WTC11 (cell line): ENCODE results near the gene TRIM58. TPM values are rescaled to one million over a fixed set of nuclear protein-coding genes. Genes with fewer than 3 reads are reported as not detected.

Experiments used
- ATAC-seq: fragments of 200-7000 bp; cut with Tn5 transposase; 2 replicates; pipeline ENCODE4 v1.10.0; 2021; ENCODE audit warnings: mild to moderate bottlenecking, moderate library complexity
- CTCF ChIA-PET: fragments of 300-600 bp; sonication (Branson Sonifier 250); formaldehyde crosslinking; loops from one replicate; lab custom pipeline; 2021; ENCODE audit warnings: antibody characterized with exemption; lab: Charles Lee
- POLR2A ChIA-PET: fragments of 350-600 bp; sonication (Branson Sonifier 250); formaldehyde crosslinking; loops from one replicate; lab custom pipeline; 2021; ENCODE audit warnings: antibody characterized with exemption; lab: Charles Lee
- DNase-seq: peaks from one replicate; pipeline ENCODE4 v3.0.0; 2021; ENCODE audit warnings: low spot score
- H3K27ac Mint-ChIP-seq: 2 replicates; pipeline ENCODE4 v1.8.0; 2021; ENCODE audit warnings: mixed read lengths
- H3K27me3 Mint-ChIP-seq: 2 replicates; pipeline ENCODE4 v1.8.0; 2021; ENCODE audit warnings: low read depth, mild to moderate bottlenecking, moderate library complexity, mixed read lengths
- H3K36me3 Mint-ChIP-seq: 2 replicates; pipeline ENCODE4 v1.8.0; 2021; ENCODE audit warnings: mixed read lengths
- H3K4me1 Mint-ChIP-seq: 2 replicates; pipeline ENCODE4 v1.8.0; 2022; ENCODE audit warnings: mixed read lengths
- H3K4me3 Mint-ChIP-seq: 2 replicates; pipeline ENCODE4 v1.8.0; 2021; ENCODE audit warnings: mild to moderate bottlenecking, moderate library complexity, mixed read lengths
- H3K9me3 Mint-ChIP-seq: 2 replicates; pipeline ENCODE4 v1.8.0; 2021; ENCODE audit warnings: mixed read lengths
- ATF1 ChIP-seq: sonication (generic); formaldehyde crosslinking; IDR thresholded peaks from 2 replicates; pipeline ENCODE4 v1.8.1; 2023; ENCODE audit warnings: mild to moderate bottlenecking, moderate library complexity, missing genetic modification reagents
- CREB1 ChIP-seq: sonication (generic); formaldehyde crosslinking; IDR thresholded peaks from 2 replicates; pipeline ENCODE4 v1.8.0; 2023; ENCODE audit warnings: mild to moderate bottlenecking, missing genetic modification reagents
- ESRRA ChIP-seq: sonication (generic); formaldehyde crosslinking; IDR thresholded peaks from 2 replicates; pipeline ENCODE4 v1.8.1; 2022; ENCODE audit warnings: mild to moderate bottlenecking, missing genetic modification reagents, borderline replicate concordance
- GABPB1 ChIP-seq: sonication (generic); formaldehyde crosslinking; IDR thresholded peaks from 2 replicates; pipeline ENCODE4 v1.8.1; 2023; ENCODE audit warnings: mild to moderate bottlenecking, missing genetic modification reagents
- HMGA2 ChIP-seq: fragments of 250-450 bp; sonication (Bioruptor Pico); IDR thresholded peaks from 2 replicates; pipeline ENCODE4 v1.4.0; 2021; ENCODE audit warnings: mild to moderate bottlenecking, moderate library complexity
- IRF2 ChIP-seq: sonication (generic); formaldehyde crosslinking; IDR thresholded peaks from 2 replicates; pipeline ENCODE4 v1.8.0; 2022; ENCODE audit warnings: low read depth, missing genetic modification reagents, borderline replicate concordance
- JAZF1 ChIP-seq: fragments of 250-450 bp; sonication (Bioruptor Pico); IDR thresholded peaks from 2 replicates; pipeline ENCODE4 v1.9.0; 2021; ENCODE audit warnings: moderate library complexity, mild to moderate bottlenecking, inconsistent platforms
- NFATC4 ChIP-seq: fragments of 250-450 bp; sonication (Bioruptor Pico); IDR thresholded peaks from 2 replicates; pipeline ENCODE4 v1.9.0; 2021; ENCODE audit warnings: mild to moderate bottlenecking
- NFE2L1 ChIP-seq: sonication (generic); formaldehyde crosslinking; IDR thresholded peaks from 2 replicates; pipeline ENCODE4 v1.8.1; 2023; ENCODE audit warnings: missing genetic modification reagents
- RORB ChIP-seq: fragments of 250-450 bp; sonication (Bioruptor Pico); IDR thresholded peaks from 2 replicates; pipeline ENCODE4 v1.9.0; 2021; ENCODE audit warnings: mild to moderate bottlenecking
- SMAD4 ChIP-seq: sonication (generic); formaldehyde crosslinking; IDR thresholded peaks from 2 replicates; pipeline ENCODE4 v1.8.0; 2022; ENCODE audit warnings: mild to moderate bottlenecking, missing genetic modification reagents
- ZNF219 ChIP-seq: sonication (generic); formaldehyde crosslinking; IDR thresholded peaks from 2 replicates; pipeline ENCODE4 v1.8.0; 2023; ENCODE audit warnings: missing genetic modification reagents, mild to moderate bottlenecking, borderline replicate concordance
- total RNA-seq: library from RNA; stranded (reverse); gene quantifications from 3 replicates; pipeline ENCODE4 v1.2.3, GENCODE V29; 2021
- TF ChIP-seq, protein P1 (sequence below): sonication (generic); formaldehyde crosslinking; IDR thresholded peaks from 2 replicates; pipeline ENCODE4 v1.8.0; 2022; ENCODE audit warnings: mild to moderate bottlenecking, missing genetic modification reagents
- TF ChIP-seq, protein P2 (sequence below): fragments of 250-450 bp; sonication (Bioruptor Pico); IDR thresholded peaks from 2 replicates; pipeline ENCODE4 v1.9.0; 2021; ENCODE audit warnings: mild to moderate bottlenecking
- TF ChIP-seq, protein P3 (sequence below): fragments of 250-450 bp; sonication (Bioruptor Pico); IDR thresholded peaks from 2 replicates; pipeline ENCODE4 v1.9.0; 2021; ENCODE audit warnings: mild to moderate bottlenecking
- TF ChIP-seq, protein P4 (sequence below): sonication (generic); formaldehyde crosslinking; IDR thresholded peaks from 2 replicates; pipeline ENCODE4 v1.8.1; 2023; ENCODE audit warnings: mild to moderate bottlenecking, moderate library complexity, missing genetic modification reagents
- TF ChIP-seq, protein P5 (sequence below): sonication (generic); formaldehyde crosslinking; IDR thresholded peaks from 2 replicates; pipeline ENCODE4 v1.8.0; 2022; ENCODE audit warnings: mild to moderate bottlenecking, missing genetic modification reagents
- TF ChIP-seq, protein P6 (sequence below): fragments of 250-450 bp; sonication (Bioruptor Pico); IDR thresholded peaks from 2 replicates; pipeline ENCODE4 v1.9.0; 2021; ENCODE audit warnings: mild to moderate bottlenecking, borderline replicate concordance
- TF ChIP-seq, protein P7 (sequence below): sonication (generic); formaldehyde crosslinking; IDR thresholded peaks from 2 replicates; pipeline ENCODE4 v1.8.1; 2023; ENCODE audit warnings: mild to moderate bottlenecking, missing genetic modification reagents

Gene TRIM58
- total RNA-seq, 1 experiment from 2014 or later: 1.0 TPM

DNA sequence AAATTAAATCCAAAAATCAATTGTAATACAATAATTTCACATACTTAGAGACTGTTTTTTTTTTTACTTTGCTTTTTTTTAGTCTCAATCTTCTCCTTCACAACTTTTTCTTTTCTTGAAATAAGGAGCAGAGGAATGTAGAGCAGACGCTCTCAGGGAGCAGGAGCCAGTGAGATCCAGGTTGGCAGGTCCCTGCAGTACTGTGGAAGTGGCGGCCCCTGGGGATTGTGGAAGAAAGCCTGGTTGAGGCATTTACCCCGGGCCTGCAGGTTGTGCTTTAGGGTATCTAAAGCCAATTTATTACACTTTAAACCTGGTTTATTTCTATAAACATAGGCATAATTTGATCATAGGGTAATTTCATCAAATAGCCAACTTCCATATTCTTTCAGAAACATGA is 67.0 kb downstream of the TRIM58 start:
- no peak overlapping the region for H3K27ac Mint-ChIP-seq
- POLR2A ChIA-PET: no interaction called here
- peaks cover 5% of the 10 kb centered on the region for H3K27me3 Mint-ChIP-seq
- H3K4me1 Mint-ChIP-seq: 0 out of 2 replicates have a peak, but pooled peaks cover 3% of the 10 kb centered on the region
- peak; percentile 73 for ATAC-seq
- CTCF ChIA-PET: no interaction called here
- peaks cover 48% of the 10 kb centered on the region for H3K9me3 Mint-ChIP-seq
- DNase-seq: peak; percentile 21
- TF ChIP-seq NFE2L1 (CRISPR knock-in tag): no peak
- TF ChIP-seq IRF2 (CRISPR knock-in tag): no peak
- no peak for TF ChIP-seq CREB1 (CRISPR knock-in tag)
- no peak for TF ChIP-seq ESRRA (CRISPR knock-in tag)
- TF ChIP-seq, protein P1, sequence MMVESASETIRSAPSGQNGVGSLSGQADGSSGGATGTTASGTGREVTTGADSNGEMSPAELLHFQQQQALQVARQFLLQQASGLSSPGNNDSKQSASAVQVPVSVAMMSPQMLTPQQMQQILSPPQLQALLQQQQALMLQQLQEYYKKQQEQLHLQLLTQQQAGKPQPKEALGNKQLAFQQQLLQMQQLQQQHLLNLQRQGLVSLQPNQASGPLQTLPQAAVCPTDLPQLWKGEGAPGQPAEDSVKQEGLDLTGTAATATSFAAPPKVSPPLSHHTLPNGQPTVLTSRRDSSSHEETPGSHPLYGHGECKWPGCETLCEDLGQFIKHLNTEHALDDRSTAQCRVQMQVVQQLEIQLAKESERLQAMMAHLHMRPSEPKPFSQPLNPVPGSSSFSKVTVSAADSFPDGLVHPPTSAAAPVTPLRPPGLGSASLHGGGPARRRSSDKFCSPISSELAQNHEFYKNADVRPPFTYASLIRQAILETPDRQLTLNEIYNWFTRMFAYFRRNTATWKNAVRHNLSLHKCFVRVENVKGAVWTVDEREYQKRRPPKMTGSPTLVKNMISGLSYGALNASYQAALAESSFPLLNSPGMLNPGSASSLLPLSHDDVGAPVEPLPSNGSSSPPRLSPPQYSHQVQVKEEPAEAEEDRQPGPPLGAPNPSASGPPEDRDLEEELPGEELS (CRISPR knock-in tag): no peak
- TF ChIP-seq, protein P2, sequence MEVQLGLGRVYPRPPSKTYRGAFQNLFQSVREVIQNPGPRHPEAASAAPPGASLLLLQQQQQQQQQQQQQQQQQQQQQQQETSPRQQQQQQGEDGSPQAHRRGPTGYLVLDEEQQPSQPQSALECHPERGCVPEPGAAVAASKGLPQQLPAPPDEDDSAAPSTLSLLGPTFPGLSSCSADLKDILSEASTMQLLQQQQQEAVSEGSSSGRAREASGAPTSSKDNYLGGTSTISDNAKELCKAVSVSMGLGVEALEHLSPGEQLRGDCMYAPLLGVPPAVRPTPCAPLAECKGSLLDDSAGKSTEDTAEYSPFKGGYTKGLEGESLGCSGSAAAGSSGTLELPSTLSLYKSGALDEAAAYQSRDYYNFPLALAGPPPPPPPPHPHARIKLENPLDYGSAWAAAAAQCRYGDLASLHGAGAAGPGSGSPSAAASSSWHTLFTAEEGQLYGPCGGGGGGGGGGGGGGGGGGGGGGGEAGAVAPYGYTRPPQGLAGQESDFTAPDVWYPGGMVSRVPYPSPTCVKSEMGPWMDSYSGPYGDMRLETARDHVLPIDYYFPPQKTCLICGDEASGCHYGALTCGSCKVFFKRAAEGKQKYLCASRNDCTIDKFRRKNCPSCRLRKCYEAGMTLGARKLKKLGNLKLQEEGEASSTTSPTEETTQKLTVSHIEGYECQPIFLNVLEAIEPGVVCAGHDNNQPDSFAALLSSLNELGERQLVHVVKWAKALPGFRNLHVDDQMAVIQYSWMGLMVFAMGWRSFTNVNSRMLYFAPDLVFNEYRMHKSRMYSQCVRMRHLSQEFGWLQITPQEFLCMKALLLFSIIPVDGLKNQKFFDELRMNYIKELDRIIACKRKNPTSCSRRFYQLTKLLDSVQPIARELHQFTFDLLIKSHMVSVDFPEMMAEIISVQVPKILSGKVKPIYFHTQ (CRISPR knock-in tag): no peak
- no peak overlapping the region for H3K4me3 Mint-ChIP-seq
- peaks cover 16% of the 10 kb centered on the region for H3K36me3 Mint-ChIP-seq

DNA sequence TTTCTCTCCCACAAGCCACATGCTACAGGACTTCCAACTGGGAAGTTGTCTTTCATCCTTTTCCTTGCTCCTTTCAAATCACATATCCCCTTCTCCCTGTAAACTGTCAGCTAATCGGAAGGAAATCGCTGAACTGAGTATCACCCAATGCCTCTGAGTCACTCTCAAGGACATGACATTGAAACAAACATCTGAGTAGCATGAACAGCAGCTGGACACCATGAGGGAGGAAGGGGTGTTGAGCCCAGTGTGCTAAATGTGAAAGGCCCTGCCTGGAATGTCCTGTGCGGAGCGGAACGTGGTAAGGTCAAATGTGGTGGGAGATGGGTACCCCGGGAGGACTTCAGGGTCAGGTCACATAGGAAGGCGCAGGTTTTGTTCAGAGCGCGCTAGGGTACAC is 67.9 kb downstream of the TRIM58 start, which contains the start of gene OR2AJ1:
OR2AJ1 (plus strand) TSS at position 22 of the 400 bp plus-strand sequence. CDS start 8,880 bp downstream, outside the sequence.
- Mint-ChIP-seq H3K27ac (no peak within 1 kb of the TSS), H3K4me3 (no peak within 1 kb of the TSS), H3K9me3 (peaks cover 43% of the 10 kb centered on the region), H3K4me1 (0 out of 2 replicates have a peak, but pooled peaks cover 3% of the 10 kb centered on the region), H3K36me3 (peaks cover 16% of the 10 kb centered on the region), H3K27me3 (peaks cover 5% of the 10 kb centered on the region)
- ATAC-seq (no peak), DNase-seq (no peak)
- POLR2A ChIA-PET: no interaction called here
- CTCF ChIA-PET: no interaction called here
- TF ChIP-seq, protein P3, sequence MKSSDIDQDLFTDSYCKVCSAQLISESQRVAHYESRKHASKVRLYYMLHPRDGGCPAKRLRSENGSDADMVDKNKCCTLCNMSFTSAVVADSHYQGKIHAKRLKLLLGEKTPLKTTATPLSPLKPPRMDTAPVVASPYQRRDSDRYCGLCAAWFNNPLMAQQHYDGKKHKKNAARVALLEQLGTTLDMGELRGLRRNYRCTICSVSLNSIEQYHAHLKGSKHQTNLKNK (CRISPR knock-in tag): no peak
- TF ChIP-seq SMAD4 (CRISPR knock-in tag) (no peak), RORB (CRISPR knock-in tag) (no peak), JAZF1 (CRISPR knock-in tag) (no peak), HMGA2 (CRISPR knock-in tag) (no peak), NFATC4 (CRISPR knock-in tag) (no peak), GABPB1 (CRISPR knock-in tag) (no peak), ATF1 (CRISPR knock-in tag) (no peak), ZNF219 (CRISPR knock-in tag) (no peak)
- TF ChIP-seq, protein P4, sequence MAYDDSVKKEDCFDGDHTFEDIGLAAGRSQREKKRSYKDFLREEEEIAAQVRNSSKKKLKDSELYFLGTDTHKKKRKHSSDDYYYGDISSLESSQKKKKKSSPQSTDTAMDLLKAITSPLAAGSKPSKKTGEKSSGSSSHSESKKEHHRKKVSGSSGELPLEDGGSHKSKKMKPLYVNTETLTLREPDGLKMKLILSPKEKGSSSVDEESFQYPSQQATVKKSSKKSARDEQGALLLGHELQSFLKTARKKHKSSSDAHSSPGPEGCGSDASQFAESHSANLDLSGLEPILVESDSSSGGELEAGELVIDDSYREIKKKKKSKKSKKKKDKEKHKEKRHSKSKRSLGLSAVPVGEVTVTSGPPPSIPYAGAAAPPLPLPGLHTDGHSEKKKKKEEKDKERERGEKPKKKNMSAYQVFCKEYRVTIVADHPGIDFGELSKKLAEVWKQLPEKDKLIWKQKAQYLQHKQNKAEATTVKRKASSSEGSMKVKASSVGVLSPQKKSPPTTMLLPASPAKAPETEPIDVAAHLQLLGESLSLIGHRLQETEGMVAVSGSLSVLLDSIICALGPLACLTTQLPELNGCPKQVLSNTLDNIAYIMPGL (CRISPR knock-in tag): no peak
- TF ChIP-seq, protein P2 (CRISPR knock-in tag): no peak
- TF ChIP-seq, protein P5, sequence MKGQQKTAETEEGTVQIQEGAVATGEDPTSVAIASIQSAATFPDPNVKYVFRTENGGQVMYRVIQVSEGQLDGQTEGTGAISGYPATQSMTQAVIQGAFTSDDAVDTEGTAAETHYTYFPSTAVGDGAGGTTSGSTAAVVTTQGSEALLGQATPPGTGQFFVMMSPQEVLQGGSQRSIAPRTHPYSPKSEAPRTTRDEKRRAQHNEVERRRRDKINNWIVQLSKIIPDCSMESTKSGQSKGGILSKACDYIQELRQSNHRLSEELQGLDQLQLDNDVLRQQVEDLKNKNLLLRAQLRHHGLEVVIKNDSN (CRISPR knock-in tag): no peak
- TF ChIP-seq, protein P6, sequence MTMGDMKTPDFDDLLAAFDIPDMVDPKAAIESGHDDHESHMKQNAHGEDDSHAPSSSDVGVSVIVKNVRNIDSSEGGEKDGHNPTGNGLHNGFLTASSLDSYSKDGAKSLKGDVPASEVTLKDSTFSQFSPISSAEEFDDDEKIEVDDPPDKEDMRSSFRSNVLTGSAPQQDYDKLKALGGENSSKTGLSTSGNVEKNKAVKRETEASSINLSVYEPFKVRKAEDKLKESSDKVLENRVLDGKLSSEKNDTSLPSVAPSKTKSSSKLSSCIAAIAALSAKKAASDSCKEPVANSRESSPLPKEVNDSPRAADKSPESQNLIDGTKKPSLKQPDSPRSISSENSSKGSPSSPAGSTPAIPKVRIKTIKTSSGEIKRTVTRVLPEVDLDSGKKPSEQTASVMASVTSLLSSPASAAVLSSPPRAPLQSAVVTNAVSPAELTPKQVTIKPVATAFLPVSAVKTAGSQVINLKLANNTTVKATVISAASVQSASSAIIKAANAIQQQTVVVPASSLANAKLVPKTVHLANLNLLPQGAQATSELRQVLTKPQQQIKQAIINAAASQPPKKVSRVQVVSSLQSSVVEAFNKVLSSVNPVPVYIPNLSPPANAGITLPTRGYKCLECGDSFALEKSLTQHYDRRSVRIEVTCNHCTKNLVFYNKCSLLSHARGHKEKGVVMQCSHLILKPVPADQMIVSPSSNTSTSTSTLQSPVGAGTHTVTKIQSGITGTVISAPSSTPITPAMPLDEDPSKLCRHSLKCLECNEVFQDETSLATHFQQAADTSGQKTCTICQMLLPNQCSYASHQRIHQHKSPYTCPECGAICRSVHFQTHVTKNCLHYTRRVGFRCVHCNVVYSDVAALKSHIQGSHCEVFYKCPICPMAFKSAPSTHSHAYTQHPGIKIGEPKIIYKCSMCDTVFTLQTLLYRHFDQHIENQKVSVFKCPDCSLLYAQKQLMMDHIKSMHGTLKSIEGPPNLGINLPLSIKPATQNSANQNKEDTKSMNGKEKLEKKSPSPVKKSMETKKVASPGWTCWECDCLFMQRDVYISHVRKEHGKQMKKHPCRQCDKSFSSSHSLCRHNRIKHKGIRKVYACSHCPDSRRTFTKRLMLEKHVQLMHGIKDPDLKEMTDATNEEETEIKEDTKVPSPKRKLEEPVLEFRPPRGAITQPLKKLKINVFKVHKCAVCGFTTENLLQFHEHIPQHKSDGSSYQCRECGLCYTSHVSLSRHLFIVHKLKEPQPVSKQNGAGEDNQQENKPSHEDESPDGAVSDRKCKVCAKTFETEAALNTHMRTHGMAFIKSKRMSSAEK (CRISPR knock-in tag): no peak
- TF ChIP-seq, protein P7, sequence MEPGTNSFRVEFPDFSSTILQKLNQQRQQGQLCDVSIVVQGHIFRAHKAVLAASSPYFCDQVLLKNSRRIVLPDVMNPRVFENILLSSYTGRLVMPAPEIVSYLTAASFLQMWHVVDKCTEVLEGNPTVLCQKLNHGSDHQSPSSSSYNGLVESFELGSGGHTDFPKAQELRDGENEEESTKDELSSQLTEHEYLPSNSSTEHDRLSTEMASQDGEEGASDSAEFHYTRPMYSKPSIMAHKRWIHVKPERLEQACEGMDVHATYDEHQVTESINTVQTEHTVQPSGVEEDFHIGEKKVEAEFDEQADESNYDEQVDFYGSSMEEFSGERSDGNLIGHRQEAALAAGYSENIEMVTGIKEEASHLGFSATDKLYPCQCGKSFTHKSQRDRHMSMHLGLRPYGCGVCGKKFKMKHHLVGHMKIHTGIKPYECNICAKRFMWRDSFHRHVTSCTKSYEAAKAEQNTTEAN: no peak
